ENCODE measurements around the gene COLEC11.

COLEC11 gene

DNA sequence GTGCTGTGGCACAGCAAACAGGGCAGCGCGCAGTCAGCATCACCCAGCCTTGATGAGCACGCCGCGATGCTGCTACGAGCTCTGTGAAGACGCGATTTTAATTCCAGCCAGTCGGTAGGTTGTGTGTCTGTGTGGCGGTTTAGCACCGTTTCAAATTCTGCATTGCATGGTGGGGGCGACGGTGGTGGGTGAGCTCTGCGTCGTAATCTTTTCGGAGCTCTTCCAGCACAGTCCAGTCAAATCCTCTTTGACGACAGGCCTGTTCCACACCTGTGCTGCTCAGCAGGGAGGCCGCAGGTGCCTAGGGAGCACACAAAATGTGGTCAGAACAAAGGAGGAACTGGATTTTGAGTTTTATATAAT, 71.7 kb downstream of the COLEC11 start:
- no peak overlapping the region for H3K27ac ChIP-seq (ENCODE audit: extremely low read depth, low read depth, low read length)
- TF ChIP-seq EGR2 (tag by site-specific recombination; IDR thresholded peaks at IDR 0.05; ENCODE audit: low read depth) (no peak), IKZF3 (tag by site-specific recombination; IDR thresholded peaks at IDR 0.05) (no peak), SP3 (tag by site-specific recombination; IDR thresholded peaks at IDR 0.05) (no peak), GLI2 (tag by site-specific recombination; IDR thresholded peaks at IDR 0.05; ENCODE audit: borderline replicate concordance, low read depth) (no peak)
- TF ChIP-seq, protein P1, sequence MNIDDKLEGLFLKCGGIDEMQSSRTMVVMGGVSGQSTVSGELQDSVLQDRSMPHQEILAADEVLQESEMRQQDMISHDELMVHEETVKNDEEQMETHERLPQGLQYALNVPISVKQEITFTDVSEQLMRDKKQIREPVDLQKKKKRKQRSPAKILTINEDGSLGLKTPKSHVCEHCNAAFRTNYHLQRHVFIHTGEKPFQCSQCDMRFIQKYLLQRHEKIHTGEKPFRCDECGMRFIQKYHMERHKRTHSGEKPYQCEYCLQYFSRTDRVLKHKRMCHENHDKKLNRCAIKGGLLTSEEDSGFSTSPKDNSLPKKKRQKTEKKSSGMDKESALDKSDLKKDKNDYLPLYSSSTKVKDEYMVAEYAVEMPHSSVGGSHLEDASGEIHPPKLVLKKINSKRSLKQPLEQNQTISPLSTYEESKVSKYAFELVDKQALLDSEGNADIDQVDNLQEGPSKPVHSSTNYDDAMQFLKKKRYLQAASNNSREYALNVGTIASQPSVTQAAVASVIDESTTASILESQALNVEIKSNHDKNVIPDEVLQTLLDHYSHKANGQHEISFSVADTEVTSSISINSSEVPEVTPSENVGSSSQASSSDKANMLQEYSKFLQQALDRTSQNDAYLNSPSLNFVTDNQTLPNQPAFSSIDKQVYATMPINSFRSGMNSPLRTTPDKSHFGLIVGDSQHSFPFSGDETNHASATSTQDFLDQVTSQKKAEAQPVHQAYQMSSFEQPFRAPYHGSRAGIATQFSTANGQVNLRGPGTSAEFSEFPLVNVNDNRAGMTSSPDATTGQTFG (tag by site-specific recombination; IDR thresholded peaks at IDR 0.05; ENCODE audit: borderline replicate concordance) = no peak
- TF ChIP-seq, protein P2, sequence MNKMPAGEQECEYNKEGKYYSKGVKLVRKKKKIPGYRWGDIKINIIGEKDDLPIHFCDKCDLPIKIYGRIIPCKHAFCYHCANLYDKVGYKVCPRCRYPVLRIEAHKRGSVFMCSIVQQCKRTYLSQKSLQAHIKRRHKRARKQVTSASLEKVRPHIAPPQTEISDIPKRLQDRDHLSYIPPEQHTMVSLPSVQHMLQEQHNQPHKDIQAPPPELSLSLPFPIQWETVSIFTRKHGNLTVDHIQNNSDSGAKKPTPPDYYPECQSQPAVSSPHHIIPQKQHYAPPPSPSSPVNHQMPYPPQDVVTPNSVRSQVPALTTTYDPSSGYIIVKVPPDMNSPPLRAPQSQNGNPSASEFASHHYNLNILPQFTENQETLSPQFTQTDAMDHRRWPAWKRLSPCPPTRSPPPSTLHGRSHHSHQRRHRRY (tag by site-specific recombination; IDR thresholded peaks at IDR 0.05) = no peak
- H3K4me3 ChIP-seq (ENCODE audit: low read depth, low read length) = no peak overlapping the region
- H3K9me3 ChIP-seq (ENCODE audit: control insufficient read depth, insufficient read depth, low read depth, low read length) = no peaks in the 10 kb centered on the region
- ChIA-PET POLR2A (no interaction called here), CTCF (interaction anchor here (0.5 kb wide), 1 partner anchor 243 kb away, joined by 3 read pairs; no protein-coding TSS in a partner anchor)
- H3K4me1 ChIP-seq (ENCODE audit: control insufficient read depth, insufficient read depth, low read length) = no peaks in the 10 kb centered on the region
- H3K36me3 ChIP-seq (ENCODE audit: control insufficient read depth in 2 of 2, insufficient read depth in 1 of 2, low read length in 2 of 2) = no peaks in the 10 kb centered on the region

DNA sequence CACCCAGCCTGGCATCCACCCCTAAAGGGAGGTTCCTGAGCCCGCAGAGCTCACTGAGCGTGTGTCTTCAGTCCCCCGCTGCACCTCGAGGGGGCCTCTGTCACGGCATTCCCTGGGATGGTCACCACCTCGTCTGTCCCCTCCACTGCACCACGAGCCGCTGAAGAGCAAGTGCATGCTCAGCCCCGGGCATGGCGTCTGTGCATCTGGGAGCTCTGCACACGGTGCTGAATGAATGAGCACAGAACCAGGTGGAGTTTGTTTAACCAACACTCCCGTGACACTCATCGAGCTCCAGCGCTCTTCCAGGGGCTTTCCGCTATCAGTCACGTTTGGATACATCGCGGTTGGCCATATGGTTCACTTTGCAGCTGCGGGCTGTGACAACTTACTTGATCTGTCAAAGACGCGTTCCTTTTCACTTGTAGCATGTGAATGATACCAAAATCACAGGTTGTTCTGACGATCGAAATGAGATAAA, 72.3 kb downstream of the COLEC11 start:
- POLR2A ChIA-PET = no interaction called here
- Histone ChIP-seq H3K4me3 (ENCODE audit: low read depth, low read length) (no peak overlapping the region), H3K36me3 (ENCODE audit: control insufficient read depth in 2 of 2, insufficient read depth in 1 of 2, low read length in 2 of 2) (no peaks in the 10 kb centered on the region), H3K4me1 (ENCODE audit: control insufficient read depth, insufficient read depth, low read length) (no peaks in the 10 kb centered on the region), H3K9me3 (ENCODE audit: control insufficient read depth, insufficient read depth, low read depth, low read length) (no peaks in the 10 kb centered on the region), H3K27ac (ENCODE audit: extremely low read depth, low read depth, low read length) (no peak overlapping the region)
- TF ChIP-seq ZNF843 (tag by site-specific recombination; IDR thresholded peaks at IDR 0.05) = no peak
- TF ChIP-seq ZSCAN30 (tag by site-specific recombination; IDR thresholded peaks at IDR 0.05) = no peak
- no peak for TF ChIP-seq BCL11B (tag by site-specific recombination; IDR thresholded peaks at IDR 0.05; ENCODE audit: low read depth)
- TF ChIP-seq ZNF701 (tag by site-specific recombination; IDR thresholded peaks at IDR 0.05) = no peak
- TF ChIP-seq, protein P3, sequence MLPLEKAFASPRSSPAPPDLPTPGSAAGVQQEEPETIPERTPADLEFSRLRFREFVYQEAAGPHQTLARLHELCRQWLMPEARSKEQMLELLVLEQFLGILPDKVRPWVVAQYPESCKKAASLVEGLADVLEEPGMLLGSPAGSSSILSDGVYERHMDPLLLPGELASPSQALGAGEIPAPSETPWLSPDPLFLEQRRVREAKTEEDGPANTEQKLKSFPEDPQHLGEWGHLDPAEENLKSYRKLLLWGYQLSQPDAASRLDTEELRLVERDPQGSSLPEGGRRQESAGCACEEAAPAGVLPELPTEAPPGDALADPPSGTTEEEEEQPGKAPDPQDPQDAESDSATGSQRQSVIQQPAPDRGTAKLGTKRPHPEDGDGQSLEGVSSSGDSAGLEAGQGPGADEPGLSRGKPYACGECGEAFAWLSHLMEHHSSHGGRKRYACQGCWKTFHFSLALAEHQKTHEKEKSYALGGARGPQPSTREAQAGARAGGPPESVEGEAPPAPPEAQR (tag by site-specific recombination; IDR thresholded peaks at IDR 0.05) = no peak
- TF ChIP-seq ZNF792 (tag by site-specific recombination; IDR thresholded peaks at IDR 0.05) = no peak
- no peak for TF ChIP-seq ZBTB21 (tag by site-specific recombination; IDR thresholded peaks at IDR 0.05)
- no peak for TF ChIP-seq ZNF510 (tag by site-specific recombination; IDR thresholded peaks at IDR 0.05; ENCODE audit: insufficient replicate concordance)
- no peak for TF ChIP-seq ZBTB20 (tag by site-specific recombination; IDR thresholded peaks at IDR 0.05)
- no peak for TF ChIP-seq ZNF335 (tag by site-specific recombination; conservative IDR thresholded peaks at IDR 0.05)
- TF ChIP-seq ZNF132 (tag by site-specific recombination; IDR thresholded peaks at IDR 0.05; ENCODE audit: borderline replicate concordance) = no peak
- TF ChIP-seq, protein P4, sequence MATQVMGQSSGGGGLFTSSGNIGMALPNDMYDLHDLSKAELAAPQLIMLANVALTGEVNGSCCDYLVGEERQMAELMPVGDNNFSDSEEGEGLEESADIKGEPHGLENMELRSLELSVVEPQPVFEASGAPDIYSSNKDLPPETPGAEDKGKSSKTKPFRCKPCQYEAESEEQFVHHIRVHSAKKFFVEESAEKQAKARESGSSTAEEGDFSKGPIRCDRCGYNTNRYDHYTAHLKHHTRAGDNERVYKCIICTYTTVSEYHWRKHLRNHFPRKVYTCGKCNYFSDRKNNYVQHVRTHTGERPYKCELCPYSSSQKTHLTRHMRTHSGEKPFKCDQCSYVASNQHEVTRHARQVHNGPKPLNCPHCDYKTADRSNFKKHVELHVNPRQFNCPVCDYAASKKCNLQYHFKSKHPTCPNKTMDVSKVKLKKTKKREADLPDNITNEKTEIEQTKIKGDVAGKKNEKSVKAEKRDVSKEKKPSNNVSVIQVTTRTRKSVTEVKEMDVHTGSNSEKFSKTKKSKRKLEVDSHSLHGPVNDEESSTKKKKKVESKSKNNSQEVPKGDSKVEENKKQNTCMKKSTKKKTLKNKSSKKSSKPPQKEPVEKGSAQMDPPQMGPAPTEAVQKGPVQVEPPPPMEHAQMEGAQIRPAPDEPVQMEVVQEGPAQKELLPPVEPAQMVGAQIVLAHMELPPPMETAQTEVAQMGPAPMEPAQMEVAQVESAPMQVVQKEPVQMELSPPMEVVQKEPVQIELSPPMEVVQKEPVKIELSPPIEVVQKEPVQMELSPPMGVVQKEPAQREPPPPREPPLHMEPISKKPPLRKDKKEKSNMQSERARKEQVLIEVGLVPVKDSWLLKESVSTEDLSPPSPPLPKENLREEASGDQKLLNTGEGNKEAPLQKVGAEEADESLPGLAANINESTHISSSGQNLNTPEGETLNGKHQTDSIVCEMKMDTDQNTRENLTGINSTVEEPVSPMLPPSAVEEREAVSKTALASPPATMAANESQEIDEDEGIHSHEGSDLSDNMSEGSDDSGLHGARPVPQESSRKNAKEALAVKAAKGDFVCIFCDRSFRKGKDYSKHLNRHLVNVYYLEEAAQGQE (tag by site-specific recombination; IDR thresholded peaks at IDR 0.05) = no peak
- TF ChIP-seq, protein P5, sequence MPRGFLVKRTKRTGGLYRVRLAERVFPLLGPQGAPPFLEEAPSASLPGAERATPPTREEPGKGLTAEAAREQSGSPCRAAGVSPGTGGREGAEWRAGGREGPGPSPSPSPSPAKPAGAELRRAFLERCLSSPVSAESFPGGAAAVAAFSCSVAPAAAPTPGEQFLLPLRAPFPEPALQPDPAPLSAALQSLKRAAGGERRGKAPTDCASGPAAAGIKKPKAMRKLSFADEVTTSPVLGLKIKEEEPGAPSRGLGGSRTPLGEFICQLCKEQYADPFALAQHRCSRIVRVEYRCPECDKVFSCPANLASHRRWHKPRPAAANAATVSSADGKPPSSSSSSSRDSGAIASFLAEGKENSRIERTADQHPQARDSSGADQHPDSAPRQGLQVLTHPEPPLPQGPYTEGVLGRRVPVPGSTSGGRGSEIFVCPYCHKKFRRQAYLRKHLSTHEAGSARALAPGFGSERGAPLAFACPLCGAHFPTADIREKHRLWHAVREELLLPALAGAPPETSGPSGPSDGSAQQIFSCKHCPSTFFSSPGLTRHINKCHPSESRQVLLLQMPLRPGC (tag by site-specific recombination; IDR thresholded peaks at IDR 0.05) = no peak
- no peak for TF ChIP-seq ZNF555 (tag by site-specific recombination; conservative IDR thresholded peaks at IDR 0.05)
- TF ChIP-seq ZNF19 (tag by site-specific recombination; IDR thresholded peaks at IDR 0.05; ENCODE audit: low read depth) = no peak
- TF ChIP-seq, protein P6, sequence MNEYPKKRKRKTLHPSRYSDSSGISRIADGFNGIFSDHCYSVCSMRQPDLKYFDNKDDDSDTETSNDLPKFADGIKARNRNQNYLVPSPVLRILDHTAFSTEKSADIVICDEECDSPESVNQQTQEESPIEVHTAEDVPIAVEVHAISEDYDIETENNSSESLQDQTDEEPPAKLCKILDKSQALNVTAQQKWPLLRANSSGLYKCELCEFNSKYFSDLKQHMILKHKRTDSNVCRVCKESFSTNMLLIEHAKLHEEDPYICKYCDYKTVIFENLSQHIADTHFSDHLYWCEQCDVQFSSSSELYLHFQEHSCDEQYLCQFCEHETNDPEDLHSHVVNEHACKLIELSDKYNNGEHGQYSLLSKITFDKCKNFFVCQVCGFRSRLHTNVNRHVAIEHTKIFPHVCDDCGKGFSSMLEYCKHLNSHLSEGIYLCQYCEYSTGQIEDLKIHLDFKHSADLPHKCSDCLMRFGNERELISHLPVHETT (tag by site-specific recombination; IDR thresholded peaks at IDR 0.05) = no peak
- TF ChIP-seq KLF9 (tag by site-specific recombination; IDR thresholded peaks at IDR 0.05; ENCODE audit: low read depth) = no peak
- no peak for TF ChIP-seq ZNF155 (tag by site-specific recombination; IDR thresholded peaks at IDR 0.05)
- CTCF ChIA-PET = no interaction called here

Measured in HEK293 (cell line).